GM12874 (cell line): ENCODE data around the gene COX7B2.

ENCODE experiments used
- CTCF ChIP-seq: IDR thresholded peaks from 2 replicates; pipeline ENCODE4 v1.5.1; 2011; ENCODE audit warnings: low read depth, mild to moderate bottlenecking, control low read depth, low read length, moderate library complexity; ENCODE audit not compliant: insufficient read depth

Gene COX7B2

GRCh38 chr4:46852800-46853199, 56.2 kb downstream of the COX7B2 start:
- TF ChIP-seq CTCF = no peak

GRCh38 chr4:46850026-46850425, 59.0 kb downstream of the COX7B2 start:
- no peak for TF ChIP-seq CTCF

GRCh38 chr4:46844325-46844917, 64.6 kb downstream of the COX7B2 start:
- TF ChIP-seq CTCF = peak; percentile 47; the same call in 1 of the 2 replicates

GRCh38 chr4:46839128-46839527, 69.9 kb downstream of the COX7B2 start:
- TF ChIP-seq CTCF = no peak

- no peak for TF ChIP-seq CTCF
Measured at GRCh38 chr4:46837639-46838038, 71.4 kb downstream of the COX7B2 start.

- TF ChIP-seq CTCF = no peak
Measured at GRCh38 chr4:46836584-46836983, 72.5 kb downstream of the COX7B2 start.

GRCh38 chr4:46830971-46831454, 78.0 kb downstream of the COX7B2 start:
- TF ChIP-seq CTCF = no peak
